HepG2 (cell line): Measurements from ENCODE around the gene MRPL43. TPM values are rescaled to one million over a fixed set of nuclear protein-coding genes. Genes with fewer than 3 reads are reported as not detected.
A peak's percentile ranks its signal among the peaks of the same experiment; 100 is the strongest.
"Not testable (repeated sequence)": the region's sequence is repeated elsewhere in the genome, so short reads cannot be mapped to it uniquely, and the experiment has no call there.

Source experiments
- ATAC-seq: fragments of 200-7000 bp; cut with Tn5 transposase; 3 replicates; pipeline ENCODE4 v1.9.1; 2020; ENCODE audit warnings: mild to moderate bottlenecking, moderate library complexity
- BruUV-seq: library from RNA; stranded (reverse); fragments of 400-500 nt; replicated peaks from 2 replicates; lab custom pipeline; 2021; lab: Mats Ljungman, UMichigan
- CTCF ChIA-PET: fragments of 300-600 bp; formaldehyde crosslinking; extraction: SDS; loops from one replicate; lab custom pipeline; 2021; ENCODE audit warnings: low total read pairs, inconsistent platforms, low intra/inter-chr PET ratio; lab: Yijun Ruan, JAX
- POLR2A ChIA-PET: fragments of 350-600 bp; sonication (Branson Sonifier 250); formaldehyde crosslinking; loops from one replicate; lab custom pipeline; 2020; ENCODE audit warnings: antibody characterized with exemption, inconsistent platforms; lab: Yijun Ruan, JAX
- DNase-seq: peaks from one replicate; pipeline ENCODE4 v3.0.0-alpha.2; 2015; ENCODE audit warnings: low spot score
- FAIRE-seq: peaks from 3 replicates; lab custom pipeline; 2011; peaks lifted over from hg19 to GRCh38; lab: Jason Lieb, UNC
- H2AFZ ChIP-seq: one replicate; pipeline ENCODE4 v1.6.1; 2011; ENCODE audit warnings: low read length, inconsistent platforms
- H3K27ac ChIP-seq: fragments of 300-600 bp; 3 replicates; pipeline ENCODE4 v1.8.0; 2011; ENCODE audit warnings: mixed run types, mild to moderate bottlenecking, mixed read lengths, low read length, inconsistent platforms; ENCODE audit not compliant: insufficient read depth; ENCODE audit errors: extremely low read length
- H3K27me3 ChIP-seq, 2 experiments: fragments of 200-600 bp in 1 of 2; 2 replicates in 1 of 2; 3 replicates in 1 of 2; pipeline versions ENCODE4 v1.6.0 to v1.8.0; 2011; ENCODE audit warnings: low read length in 2 of 2, mild to moderate bottlenecking in 2 of 2, moderate library complexity in 2 of 2, inconsistent platforms in 1 of 2; ENCODE audit not compliant: insufficient read depth in 2 of 2, control insufficient read depth in 1 of 2
- H3K36me3 ChIP-seq, 2 experiments: fragments of 200-600 bp in 1 of 2; replicated peaks in 1 of 2; 2 replicates in 1 of 2; 3 replicates in 1 of 2; pipeline versions ENCODE4 v1.5.1 to v1.8.0; 2011; ENCODE audit warnings: low read length in 2 of 2, inconsistent platforms in 1 of 2; ENCODE audit not compliant: insufficient read depth in 2 of 2, control insufficient read depth in 1 of 2
- H3K4me1 ChIP-seq: 2 replicates; pipeline ENCODE4 v1.5.1; 2012; ENCODE audit warnings: low read length, inconsistent platforms; ENCODE audit not compliant: insufficient read depth
- H3K4me2 ChIP-seq: 2 replicates; pipeline ENCODE4 v1.6.0; 2011; ENCODE audit warnings: low read depth, low read length, inconsistent platforms
- H3K4me3 ChIP-seq, 3 experiments: fragments of 200-600 bp in 1 of 3; sonication (generic), shearing (Covaris generic) in 1 of 3; replicated peaks in 1 of 3; 2 replicates each; pipeline ENCODE4 v1.5.1; 2011 to 2016; ENCODE audit warnings: low read length in 3 of 3, inconsistent platforms in 2 of 3, low read depth in 2 of 3, mild to moderate bottlenecking in 2 of 3, control low read depth in 1 of 3, mixed read lengths in 1 of 3; ENCODE audit not compliant: insufficient read depth in 1 of 3
- H3K79me2 ChIP-seq: one replicate; pipeline ENCODE4 v1.6.1; 2011; ENCODE audit warnings: low read length, inconsistent platforms; ENCODE audit not compliant: insufficient read depth
- H3K9ac ChIP-seq: 2 replicates; pipeline ENCODE4 v1.6.0; 2011; ENCODE audit warnings: mild to moderate bottlenecking, low read depth, low read length, inconsistent platforms; ENCODE audit not compliant: insufficient read depth
- H3K9me3 ChIP-seq: 2 replicates; pipeline ENCODE4 v1.5.1; 2012; ENCODE audit warnings: mild to moderate bottlenecking, low read length
- H4K20me1 ChIP-seq: 2 replicates; pipeline ENCODE4 v1.6.0; 2011; ENCODE audit warnings: inconsistent platforms, mild to moderate bottlenecking, low read length, moderate library complexity; ENCODE audit not compliant: insufficient read depth
- FOXJ3 ChIP-seq: sonication (generic); formaldehyde crosslinking; IDR thresholded peaks from 2 replicates; pipeline ENCODE4 v1.4.0; 2020; ENCODE audit warnings: missing genetic modification reagents, mild to moderate bottlenecking, borderline replicate concordance
- NR2C2 ChIP-seq: sonication (generic); formaldehyde crosslinking; IDR thresholded peaks from 2 replicates; pipeline ENCODE4 v1.4.0; 2020; ENCODE audit warnings: missing genetic modification reagents, mild to moderate bottlenecking, moderate library complexity, borderline replicate concordance
- PHF21A ChIP-seq: sonication (generic); formaldehyde crosslinking; IDR thresholded peaks from 2 replicates; pipeline ENCODE4 v1.5.0; 2020; ENCODE audit warnings: mild to moderate bottlenecking, missing genetic modification reagents
- WGBS: methylation state at CpG from one replicate; pipeline ENCODE4 v1.1.6; 2017; ENCODE audit warnings: low lambda C conversion rate; 5-methylcytosine and 5-hydroxymethylcytosine counted together
- in situ Hi-C: cut with HindIII; loops from 2 replicates; pipeline ENCODE4 v1.10.0; 2017; ENCODE audit warnings: low pct_unique_long_range_greater_than_20kb; ENCODE audit not compliant: extremely low pct_ligation_motif_present
- intact Hi-C: fragments of 100-400 bp; cut with micrococcal nuclease; formaldehyde crosslinking; loops from one replicate; pipeline ENCODE4 v1.10.0; 2022; ENCODE audit not compliant: unreplicated experiment
- polyA plus RNA-seq, 8 experiments: library from polyadenylated mRNA; depleted of rRNA in 3 of 8; stranded (reverse) in 7 of 8; unstranded in 1 of 8; fragments of >200 nt; fragmentation: Illumina TruSeq in 4 of 8; extraction: Trizol in 4 of 8; gene quantifications; 2 replicates each; pipeline versions ENCODE4 v1.2.1 to v1.2.3, GENCODE V29; 2011 to 2016; ENCODE audit warnings: low read depth in 4 of 8, missing spikeins in 1 of 8, mixed read lengths in 1 of 8; ENCODE audit not compliant: insufficient read depth in 1 of 8
- total RNA-seq, 5 experiments: library from RNA; depleted of rRNA; stranded (reverse); fragments of >200 nt; fragmentation: Illumina TruSeq; extraction: Trizol; gene quantifications; 2 replicates each; pipeline ENCODE4 v1.2.3, GENCODE V29; 2016; ENCODE audit warnings: low read depth in 1 of 5
- TF ChIP-seq, protein P1 (sequence below), 2 experiments: fragments of 450-650 bp in 1 of 2; sonication (generic) in 1 of 2; formaldehyde crosslinking in 1 of 2; IDR thresholded peaks; 2 replicates each; pipeline versions ENCODE4 v1.6.1 to v1.8.0; 2016 to 2022; ENCODE audit warnings: antibody characterized with exemption in 1 of 2, mild to moderate bottlenecking in 1 of 2, missing genetic modification reagents in 1 of 2
- TF ChIP-seq, protein P2 (sequence below): sonication (generic); formaldehyde crosslinking; IDR thresholded peaks from 2 replicates; pipeline ENCODE4 v1.4.0; 2020; ENCODE audit warnings: missing genetic modification reagents
- TF ChIP-seq, protein P3 (sequence below): sonication (generic); formaldehyde crosslinking; IDR thresholded peaks from 2 replicates; pipeline ENCODE4 v1.9.0; 2022; ENCODE audit warnings: missing genetic modification reagents, mild to moderate bottlenecking, borderline replicate concordance

Gene MRPL43
- total and polyA plus RNA-seq, 2 of the 13 experiments (the other 11 are each of a cell fraction or from before 2014, with no cell fraction given) = 71.0 to 73.7 TPM

DNA sequence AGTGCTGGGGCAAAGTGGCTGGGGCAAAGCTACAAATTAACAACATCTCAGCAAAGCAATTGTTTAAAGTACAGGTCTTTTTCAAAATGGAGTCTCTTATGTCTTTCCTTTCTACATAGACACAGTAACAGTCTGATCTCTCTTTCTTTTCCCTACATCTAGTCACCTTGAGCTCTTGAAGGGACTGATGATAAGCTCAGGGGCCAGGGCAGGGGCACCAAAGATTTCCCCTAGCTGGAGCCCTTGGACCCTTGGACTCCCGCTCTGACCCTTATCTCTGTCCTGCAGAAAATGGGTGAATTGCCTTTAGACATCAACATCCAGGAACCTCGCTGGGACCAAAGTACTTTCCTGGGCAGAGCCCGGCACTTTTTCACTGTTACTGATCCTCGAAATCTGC is 47.1 kb upstream of the MRPL43 start:
- H3K4me3 ChIP-seq = peak overlapping the region in 1 of 3 experiments; percentile 4; a peak in 1 of 6 replicates
- CTCF ChIA-PET, BruUV-seq, H2AFZ ChIP-seq, ATAC-seq, H3K9ac ChIP-seq, H3K9me3 ChIP-seq, H3K79me2 ChIP-seq, H3K27me3 ChIP-seq, H4K20me1 ChIP-seq: not testable (repeated sequence)
- in situ Hi-C loops = loop anchor here (5.0 kb wide), 1 partner anchor 33 kb away; no protein-coding TSS in a partner anchor
- POLR2A ChIA-PET = interaction anchor here (1.0 to 1.5 kb wide), 4 partner anchors 9 to 37 kb away, joined by 3 to 15 read pairs (median 8); partner anchors contain the start of gene KAZALD1
- peak overlapping the region; percentile 46 for H3K4me2 ChIP-seq
- H3K27ac ChIP-seq = peak overlapping the region; percentile 43
- FAIRE-seq (peak; percentile 39), DNase-seq (peak; percentile 56)
- peaks cover 55% of the 10 kb centered on the region for H3K4me1 ChIP-seq
- H3K36me3 ChIP-seq = peaks cover 9 to 28% of the 10 kb centered on the region in 2 experiments; a peak in 3 of 5 replicates
- 3% methylated on average over 4 of the region's 4 CpGs for WGBS
- intact Hi-C loops = loop anchor here (5.0 kb wide), 1 partner anchor 33 kb away; no protein-coding TSS in a partner anchor
- TF ChIP-seq FOXJ3 (CRISPR knock-in tag) (peak; percentile 53; the same call in 1 of the 2 replicates), NR2C2 (CRISPR knock-in tag) (peak; percentile 33; the same call in 1 of the 2 replicates), PHF21A (peak; percentile 94)
- TF ChIP-seq, protein P1, sequence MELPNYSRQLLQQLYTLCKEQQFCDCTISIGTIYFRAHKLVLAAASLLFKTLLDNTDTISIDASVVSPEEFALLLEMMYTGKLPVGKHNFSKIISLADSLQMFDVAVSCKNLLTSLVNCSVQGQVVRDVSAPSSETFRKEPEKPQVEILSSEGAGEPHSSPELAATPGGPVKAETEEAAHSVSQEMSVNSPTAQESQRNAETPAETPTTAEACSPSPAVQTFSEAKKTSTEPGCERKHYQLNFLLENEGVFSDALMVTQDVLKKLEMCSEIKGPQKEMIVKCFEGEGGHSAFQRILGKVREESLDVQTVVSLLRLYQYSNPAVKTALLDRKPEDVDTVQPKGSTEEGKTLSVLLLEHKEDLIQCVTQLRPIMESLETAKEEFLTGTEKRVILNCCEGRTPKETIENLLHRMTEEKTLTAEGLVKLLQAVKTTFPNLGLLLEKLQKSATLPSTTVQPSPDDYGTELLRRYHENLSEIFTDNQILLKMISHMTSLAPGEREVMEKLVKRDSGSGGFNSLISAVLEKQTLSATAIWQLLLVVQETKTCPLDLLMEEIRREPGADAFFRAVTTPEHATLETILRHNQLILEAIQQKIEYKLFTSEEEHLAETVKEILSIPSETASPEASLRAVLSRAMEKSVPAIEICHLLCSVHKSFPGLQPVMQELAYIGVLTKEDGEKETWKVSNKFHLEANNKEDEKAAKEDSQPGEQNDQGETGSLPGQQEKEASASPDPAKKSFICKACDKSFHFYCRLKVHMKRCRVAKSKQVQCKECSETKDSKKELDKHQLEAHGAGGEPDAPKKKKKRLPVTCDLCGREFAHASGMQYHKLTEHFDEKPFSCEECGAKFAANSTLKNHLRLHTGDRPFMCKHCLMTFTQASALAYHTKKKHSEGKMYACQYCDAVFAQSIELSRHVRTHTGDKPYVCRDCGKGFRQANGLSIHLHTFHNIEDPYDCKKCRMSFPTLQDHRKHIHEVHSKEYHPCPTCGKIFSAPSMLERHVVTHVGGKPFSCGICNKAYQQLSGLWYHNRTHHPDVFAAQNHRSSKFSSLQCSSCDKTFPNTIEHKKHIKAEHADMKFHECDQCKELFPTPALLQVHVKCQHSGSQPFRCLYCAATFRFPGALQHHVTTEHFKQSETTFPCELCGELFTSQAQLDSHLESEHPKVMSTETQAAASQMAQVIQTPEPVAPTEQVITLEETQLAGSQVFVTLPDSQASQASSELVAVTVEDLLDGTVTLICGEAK (IDR thresholded peaks at IDR 0.05) = not testable (repeated sequence)
- TF ChIP-seq, protein P1 (CRISPR knock-in tag; IDR thresholded peaks at IDR 0.05) = peak; percentile 41; the same call in 1 of the 2 replicates
- TF ChIP-seq, protein P2, sequence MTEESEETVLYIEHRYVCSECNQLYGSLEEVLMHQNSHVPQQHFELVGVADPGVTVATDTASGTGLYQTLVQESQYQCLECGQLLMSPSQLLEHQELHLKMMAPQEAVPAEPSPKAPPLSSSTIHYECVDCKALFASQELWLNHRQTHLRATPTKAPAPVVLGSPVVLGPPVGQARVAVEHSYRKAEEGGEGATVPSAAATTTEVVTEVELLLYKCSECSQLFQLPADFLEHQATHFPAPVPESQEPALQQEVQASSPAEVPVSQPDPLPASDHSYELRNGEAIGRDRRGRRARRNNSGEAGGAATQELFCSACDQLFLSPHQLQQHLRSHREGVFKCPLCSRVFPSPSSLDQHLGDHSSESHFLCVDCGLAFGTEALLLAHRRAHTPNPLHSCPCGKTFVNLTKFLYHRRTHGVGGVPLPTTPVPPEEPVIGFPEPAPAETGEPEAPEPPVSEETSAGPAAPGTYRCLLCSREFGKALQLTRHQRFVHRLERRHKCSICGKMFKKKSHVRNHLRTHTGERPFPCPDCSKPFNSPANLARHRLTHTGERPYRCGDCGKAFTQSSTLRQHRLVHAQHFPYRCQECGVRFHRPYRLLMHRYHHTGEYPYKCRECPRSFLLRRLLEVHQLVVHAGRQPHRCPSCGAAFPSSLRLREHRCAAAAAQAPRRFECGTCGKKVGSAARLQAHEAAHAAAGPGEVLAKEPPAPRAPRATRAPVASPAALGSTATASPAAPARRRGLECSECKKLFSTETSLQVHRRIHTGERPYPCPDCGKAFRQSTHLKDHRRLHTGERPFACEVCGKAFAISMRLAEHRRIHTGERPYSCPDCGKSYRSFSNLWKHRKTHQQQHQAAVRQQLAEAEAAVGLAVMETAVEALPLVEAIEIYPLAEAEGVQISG (CRISPR knock-in tag) = 0 out of 2 replicates have a peak, but pooled peaks have one; percentile 16
- TF ChIP-seq, protein P3, sequence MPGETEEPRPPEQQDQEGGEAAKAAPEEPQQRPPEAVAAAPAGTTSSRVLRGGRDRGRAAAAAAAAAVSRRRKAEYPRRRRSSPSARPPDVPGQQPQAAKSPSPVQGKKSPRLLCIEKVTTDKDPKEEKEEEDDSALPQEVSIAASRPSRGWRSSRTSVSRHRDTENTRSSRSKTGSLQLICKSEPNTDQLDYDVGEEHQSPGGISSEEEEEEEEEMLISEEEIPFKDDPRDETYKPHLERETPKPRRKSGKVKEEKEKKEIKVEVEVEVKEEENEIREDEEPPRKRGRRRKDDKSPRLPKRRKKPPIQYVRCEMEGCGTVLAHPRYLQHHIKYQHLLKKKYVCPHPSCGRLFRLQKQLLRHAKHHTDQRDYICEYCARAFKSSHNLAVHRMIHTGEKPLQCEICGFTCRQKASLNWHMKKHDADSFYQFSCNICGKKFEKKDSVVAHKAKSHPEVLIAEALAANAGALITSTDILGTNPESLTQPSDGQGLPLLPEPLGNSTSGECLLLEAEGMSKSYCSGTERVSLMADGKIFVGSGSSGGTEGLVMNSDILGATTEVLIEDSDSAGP (CRISPR knock-in tag) = peak; percentile 41; the same call in 1 of the 2 replicates
